HG02943 (cell line): ENCODE results near the gene FMN1.
A peak's percentile ranks its signal among the peaks of the same experiment; 100 is the strongest.

Experiments used
- ATAC-seq: cut with Tn5 transposase; IDR thresholded peaks from one replicate; pipeline ENCODE4 v1.9.1; 2021; ENCODE audit warnings: mild to moderate bottlenecking, low read depth, moderate library complexity; ENCODE audit not compliant: unreplicated experiment

FMN1 gene, protein sequence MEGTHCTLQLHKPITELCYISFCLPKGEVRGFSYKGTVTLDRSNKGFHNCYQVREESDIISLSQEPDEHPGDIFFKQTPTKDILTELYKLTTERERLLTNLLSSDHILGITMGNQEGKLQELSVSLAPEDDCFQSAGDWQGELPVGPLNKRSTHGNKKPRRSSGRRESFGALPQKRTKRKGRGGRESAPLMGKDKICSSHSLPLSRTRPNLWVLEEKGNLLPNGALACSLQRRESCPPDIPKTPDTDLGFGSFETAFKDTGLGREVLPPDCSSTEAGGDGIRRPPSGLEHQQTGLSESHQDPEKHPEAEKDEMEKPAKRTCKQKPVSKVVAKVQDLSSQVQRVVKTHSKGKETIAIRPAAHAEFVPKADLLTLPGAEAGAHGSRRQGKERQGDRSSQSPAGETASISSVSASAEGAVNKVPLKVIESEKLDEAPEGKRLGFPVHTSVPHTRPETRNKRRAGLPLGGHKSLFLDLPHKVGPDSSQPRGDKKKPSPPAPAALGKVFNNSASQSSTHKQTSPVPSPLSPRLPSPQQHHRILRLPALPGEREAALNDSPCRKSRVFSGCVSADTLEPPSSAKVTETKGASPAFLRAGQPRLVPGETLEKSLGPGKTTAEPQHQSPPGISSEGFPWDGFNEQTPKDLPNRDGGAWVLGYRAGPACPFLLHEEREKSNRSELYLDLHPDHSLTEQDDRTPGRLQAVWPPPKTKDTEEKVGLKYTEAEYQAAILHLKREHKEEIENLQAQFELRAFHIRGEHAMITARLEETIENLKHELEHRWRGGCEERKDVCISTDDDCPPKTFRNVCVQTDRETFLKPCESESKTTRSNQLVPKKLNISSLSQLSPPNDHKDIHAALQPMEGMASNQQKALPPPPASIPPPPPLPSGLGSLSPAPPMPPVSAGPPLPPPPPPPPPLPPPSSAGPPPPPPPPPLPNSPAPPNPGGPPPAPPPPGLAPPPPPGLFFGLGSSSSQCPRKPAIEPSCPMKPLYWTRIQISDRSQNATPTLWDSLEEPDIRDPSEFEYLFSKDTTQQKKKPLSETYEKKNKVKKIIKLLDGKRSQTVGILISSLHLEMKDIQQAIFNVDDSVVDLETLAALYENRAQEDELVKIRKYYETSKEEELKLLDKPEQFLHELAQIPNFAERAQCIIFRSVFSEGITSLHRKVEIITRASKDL (N-terminal part only)

DNA sequence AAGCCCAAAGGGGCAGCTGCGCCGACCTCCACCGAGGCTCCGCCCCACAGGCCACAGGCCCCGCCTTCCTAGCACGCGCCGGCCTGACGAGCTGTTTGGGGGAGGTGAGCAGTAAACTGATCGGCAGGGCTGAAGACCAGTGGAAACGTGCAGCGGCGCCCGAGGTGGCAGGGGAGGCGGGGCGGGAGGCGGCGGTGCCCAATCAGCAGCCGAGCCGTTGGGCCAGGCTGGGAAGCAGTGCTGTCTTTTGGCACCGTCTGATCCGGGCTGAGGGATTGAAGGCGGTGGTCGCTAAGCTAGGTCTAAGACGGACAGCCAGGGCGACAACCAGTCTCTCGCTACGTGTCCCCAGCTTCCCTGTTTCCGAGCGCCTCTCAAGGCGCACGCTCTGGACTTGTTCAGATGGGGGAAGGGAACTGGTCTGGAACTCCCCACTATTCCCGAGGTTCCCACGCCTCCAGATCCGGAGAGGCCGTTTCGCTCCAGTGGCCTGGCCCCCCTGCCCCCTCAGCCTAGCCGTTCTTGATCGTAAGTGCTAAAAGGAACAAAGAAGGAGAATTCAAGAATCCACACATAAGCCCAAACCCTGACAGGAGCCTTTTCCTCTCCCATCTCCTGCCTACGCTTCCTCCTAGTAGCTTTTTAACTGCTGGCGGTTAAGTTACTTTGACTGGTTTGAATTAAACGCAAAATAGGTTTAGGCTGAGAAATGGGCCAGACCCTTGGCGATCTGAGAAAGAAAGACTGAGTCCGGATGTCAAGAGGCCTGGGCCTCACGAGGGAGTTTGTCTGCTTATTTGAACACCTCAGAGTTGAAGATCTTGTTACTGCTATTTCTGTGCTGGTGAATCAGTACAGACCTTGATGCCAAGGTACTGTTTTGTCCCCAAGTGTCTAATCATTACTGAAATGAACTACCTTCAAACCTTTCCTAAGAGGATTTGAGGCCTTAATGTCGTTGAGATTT, at the start of gene FMN1:
Gene FMN1 (minus strand): TSS at position 11 of the 967 bp plus-strand sequence. CDS start 39,800 bp downstream, outside the sequence.
- ATAC-seq, result peak; percentile 81

DNA sequence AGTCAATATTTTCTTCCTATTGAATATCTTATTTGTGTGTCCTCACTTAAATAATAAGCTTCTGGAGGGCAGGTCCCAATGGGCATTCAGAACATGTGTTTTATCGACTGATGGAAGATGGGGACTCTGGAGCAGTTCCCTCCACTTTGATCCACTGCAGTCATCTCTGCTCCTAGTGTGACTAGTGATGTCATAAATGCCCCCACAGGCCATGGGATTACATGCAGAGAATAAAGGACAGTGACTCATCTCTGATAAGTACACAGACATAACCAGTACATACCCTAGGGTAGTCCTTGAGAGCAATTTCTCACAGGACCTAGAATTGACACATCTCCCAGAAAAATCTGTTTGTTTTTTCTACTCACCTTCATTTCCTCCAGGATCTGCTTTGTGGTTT, 49.4 kb upstream of the FMN1 start:
- no peak for ATAC-seq

DNA sequence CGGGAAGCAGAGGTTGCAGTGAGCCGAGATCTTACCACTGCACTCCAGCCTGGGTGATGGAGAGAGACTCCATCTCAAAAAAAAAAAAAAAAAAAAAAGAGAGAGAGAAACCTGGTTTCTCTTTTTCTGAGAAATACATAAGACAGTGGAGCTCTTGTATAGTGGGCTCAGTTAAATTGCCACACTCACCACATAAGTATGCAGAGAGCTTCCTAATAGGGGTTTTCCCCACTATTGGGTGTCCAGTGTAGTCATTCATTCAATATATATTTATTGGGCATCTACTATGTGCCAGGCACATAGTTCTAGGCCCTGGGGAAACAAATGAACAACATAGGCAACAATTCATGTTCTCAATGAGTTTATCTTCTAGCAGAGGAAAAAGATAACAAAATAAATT, 48.9 kb upstream of the FMN1 start:
- ATAC-seq, result no peak

DNA sequence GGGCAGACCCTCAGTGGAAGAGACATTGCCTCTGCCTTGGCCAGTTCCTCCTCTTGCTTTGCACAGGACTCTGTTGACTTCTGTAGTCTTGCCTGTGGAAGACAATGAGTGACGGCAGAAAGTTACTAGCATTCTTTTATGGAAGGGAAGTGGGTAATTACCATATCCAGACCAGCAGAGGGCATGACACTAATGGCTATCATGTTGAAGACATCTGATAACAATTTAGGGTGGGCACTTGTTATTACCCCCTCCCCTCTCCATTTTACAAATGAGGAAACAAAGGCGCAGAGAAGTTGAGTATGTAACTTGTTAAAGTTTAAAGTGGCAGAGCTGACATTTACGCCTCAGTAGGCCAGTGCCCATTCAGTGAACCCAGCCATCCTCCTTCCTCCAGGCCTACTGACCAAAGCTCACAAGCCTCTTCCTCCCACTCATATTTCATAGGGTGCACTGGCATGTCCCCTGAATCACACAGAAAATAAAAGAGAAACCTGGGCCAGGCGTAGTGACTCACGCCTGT, 48.2 kb upstream of the FMN1 start:
- no peak for ATAC-seq

DNA sequence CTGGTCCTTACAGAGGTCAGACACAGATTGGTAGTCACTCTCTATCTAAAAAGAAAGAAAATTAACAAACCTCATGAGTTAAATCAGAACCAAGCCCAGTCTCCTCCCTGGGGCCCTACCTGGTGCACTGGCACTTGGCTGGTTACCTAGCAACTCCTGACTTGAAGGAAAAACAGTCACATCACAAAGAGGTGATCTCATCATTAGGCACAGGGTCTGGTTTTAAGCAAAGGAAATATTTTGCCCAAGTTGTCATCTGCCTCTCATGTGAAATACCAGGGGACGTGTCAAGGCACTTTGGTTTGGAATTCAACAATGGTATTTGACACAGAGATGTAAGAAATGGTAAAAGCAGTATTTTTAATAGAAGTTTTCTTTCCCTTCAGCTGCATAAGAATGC, 47.7 kb upstream of the FMN1 start:
- ATAC-seq, result no peak

DNA sequence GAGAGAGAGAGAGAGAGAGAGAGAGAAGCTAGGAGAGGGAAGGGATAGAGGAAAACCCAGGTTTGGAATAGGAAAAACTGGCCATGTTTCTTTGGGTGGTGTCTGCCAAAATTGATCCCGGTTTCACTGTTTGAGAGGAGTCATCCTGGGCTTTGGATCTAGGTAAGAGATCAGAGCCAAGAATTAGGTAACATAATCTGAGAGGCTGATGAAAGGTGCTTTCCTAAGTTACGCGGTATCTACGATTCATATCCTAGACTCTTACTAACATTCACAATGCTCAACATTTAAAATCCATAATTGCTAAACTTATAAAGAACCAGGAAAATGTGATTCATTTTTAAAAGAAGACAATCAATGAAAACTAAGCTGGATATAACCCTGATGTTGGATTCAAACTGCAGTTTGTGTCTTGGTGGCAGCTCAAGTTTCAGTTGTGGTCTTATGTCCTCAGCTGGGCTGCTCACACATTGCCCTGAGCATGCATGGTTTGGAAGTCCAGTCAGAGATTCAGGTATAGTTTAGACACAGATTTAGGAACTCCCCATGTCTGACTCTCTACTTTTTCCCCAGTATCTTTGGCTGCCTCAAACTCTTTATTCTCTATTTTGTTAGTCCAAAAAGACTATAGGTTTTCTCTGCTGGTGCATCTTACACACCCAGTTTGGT, 42.5 kb upstream of the FMN1 start:
- ATAC-seq, result no peak

DNA sequence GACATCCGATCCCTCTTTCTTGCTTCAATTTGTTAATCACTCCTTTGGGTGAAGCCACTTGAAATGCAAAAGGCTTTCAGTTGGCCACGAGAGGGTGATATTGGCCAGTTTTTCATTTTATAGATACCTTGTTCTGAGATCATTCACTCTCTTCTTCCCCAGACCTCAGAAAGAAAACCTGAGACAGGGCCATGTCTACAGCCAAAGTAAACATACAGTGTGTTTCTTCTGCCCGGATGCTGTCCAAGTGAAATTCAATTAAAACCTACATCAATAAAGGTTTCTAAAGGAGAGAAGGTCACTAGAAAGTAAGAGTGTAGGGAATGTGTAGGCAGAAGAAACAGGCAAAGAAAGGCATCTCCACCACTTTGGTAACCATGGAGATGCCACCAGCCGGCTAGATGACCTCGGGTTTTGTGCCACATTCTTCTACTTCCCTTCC, 39.5 kb upstream of the FMN1 start:
- ATAC-seq, result no peak

DNA sequence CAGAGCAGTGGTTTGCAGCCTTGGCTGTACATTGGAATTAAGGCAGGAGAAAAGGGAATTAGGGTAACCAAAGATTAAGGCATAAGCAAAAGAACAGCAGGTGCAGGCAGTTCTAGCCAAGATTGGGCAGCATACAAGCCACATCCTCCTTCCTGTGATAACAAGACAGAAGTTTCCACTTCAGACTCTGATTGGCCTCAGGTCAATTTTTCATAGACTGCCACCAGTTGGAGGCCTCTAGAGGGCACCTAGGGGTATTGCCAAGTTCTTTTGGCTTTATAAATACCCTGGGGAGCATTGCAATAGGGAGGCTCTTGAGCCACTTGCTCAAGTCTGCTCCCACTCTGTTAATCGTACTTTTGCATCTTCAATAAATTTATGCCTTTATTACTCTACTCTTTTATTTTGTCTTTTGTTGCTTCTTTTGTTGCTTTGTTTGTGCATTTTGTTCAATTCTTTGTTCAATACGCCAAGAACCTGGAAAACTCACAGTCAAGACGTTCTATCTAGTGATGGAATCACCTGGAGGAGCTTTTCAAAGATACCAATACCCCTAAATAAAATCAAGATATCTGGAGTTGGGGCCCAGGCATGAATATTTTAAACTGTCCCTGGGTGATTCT, 32.2 kb upstream of the FMN1 start:
- ATAC-seq, result peak; percentile 82

DNA sequence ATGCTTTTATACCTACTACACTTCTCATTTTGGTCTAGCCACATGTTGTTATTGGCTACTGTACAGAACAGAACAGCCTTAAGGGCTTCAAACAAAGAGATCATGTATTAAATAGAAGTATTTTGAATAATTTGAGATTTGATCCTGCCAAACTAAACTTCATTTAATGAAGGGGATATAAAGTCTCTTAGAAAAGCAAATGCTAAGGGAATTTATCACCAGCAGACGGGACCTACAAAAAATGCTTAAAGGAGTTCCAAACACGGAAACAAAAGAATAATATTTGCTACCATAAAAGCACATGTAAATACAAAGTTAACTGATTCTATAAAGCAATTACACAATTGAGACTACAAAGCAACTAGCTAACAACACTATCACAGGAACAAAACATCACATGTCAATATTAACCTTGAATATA, 23.6 kb upstream of the FMN1 start:
- no peak for ATAC-seq

DNA sequence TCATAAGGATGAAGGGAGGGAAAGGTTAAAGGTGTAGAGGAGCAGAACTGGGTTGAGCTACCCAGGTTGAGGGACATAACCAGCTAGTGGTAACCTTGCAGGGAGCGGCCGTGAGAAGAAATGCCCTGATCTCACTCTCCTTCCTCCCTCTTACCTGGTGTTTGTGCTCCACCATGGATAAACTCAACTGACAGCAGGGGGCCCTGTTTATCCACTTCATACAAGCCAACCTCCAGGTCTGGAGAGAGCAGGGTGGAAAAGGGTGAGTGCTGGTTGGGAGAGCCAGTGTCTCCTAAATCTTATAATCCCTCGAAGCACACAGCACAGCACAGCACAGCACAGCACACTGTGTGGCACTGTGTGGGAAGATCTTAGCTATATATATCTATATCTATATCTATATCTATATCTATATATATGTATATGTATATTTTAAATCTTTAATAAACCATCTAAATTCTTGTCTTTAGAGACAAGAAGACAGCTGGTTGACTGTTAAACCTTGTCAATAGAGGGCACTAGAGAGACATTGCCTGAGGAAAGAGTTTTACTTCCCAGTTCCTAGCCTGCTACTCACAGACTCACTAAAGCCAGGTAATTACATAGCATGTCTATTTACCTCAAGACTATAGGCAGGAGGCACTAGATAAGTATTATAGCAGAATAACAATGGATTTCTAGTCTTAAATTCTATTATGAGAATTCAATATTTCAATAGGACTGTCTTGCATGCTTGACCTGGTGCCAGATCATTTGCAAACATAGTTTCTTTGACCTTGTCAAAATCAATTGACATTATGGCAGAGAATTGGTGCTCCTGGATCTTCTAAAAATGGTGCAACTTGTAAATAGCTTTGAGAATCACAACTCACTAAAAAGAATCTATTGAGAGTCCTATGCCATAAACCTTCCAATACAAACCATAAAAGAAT, 21.7 kb upstream of the FMN1 start:
- no peak for ATAC-seq

DNA sequence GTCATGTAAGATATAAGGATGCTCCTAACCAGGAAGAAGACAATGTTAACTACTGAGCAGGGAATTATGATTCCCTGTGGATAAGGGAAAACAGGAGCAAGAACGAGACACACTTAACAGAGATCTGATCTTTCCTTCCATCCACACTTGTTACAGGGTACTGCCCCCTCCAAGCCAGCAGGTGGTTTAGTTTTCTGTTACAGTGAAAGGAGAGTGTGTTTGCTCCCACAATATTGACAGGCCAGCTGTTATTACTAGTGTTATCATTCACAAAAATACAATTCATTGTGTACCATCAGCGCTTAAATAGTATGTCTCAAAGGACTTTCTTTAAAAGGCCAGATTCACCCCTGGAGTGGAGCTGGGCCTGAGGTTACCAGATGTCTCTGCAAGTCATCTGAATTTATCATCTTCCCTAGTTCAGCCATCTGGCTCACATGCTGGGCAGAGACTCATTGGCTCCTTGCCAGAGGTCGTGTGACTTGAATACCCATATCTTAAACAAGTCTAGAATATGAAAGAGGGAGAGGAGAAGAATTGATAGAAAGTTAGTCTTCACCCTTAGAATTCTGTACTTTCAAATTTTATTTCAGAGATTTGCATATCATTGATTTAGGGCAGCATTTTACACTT, 16.8 kb upstream of the FMN1 start:
- no peak for ATAC-seq

DNA sequence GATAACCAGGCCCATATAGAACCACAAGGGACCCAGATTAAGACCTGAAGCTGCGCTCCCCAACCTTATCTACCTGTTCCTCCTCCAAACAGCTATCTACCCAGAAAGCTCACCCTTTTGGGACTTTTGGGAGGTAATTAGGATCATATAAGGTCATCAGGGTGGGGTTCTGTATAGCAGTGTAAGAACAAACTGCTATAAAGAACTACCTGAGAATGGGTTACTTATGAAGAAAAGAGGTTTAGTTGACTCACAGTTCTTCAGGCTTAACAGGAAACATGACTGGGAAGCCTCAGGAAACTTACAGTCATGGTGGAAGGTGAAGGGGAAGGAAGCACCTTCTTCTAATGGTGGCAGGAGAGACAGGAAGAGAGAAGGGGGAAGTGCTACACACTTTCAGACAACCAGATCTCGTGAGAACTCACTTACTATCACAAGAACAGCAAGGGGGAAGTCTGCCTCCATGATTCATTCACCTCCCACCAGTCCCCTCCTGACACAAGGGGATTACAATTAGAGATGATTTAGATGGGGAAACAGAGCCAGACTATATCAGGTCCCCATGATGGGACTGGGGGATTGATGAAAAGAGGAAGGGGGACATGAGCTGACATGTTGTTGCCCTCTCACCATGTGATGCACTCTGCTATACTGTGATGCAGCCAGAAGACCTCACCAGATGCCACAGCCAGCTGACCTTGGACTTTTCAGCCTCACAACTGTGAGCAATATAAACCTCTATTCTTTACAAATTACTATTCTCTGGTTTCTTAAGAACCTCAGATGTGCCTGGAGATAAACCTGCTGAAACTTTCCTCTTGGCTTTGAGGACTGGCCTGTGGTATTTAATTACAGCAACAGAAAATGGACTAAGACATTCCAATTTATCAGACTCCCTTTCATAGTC, 15.3 kb upstream of the FMN1 start:
- ATAC-seq, result no peak

DNA sequence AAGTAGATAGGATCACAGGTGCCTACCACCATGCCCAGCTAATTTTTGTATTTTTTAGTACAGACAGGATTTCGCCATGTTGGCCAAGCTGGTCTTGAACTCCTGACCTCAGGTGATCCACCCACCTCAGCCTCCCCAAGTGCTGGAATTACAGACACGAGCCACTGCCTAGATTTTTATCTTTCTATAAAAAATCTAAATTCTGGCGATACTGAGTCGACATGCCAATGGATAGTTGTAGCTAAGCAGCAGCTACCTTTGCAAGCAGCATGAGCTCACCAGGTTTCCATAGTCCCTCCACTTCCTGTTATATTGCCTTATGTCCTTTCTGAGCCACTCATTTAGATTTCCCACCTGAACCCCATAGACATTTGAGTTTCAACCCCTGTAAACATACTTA, 13.1 kb upstream of the FMN1 start:
- ATAC-seq, result no peak

DNA sequence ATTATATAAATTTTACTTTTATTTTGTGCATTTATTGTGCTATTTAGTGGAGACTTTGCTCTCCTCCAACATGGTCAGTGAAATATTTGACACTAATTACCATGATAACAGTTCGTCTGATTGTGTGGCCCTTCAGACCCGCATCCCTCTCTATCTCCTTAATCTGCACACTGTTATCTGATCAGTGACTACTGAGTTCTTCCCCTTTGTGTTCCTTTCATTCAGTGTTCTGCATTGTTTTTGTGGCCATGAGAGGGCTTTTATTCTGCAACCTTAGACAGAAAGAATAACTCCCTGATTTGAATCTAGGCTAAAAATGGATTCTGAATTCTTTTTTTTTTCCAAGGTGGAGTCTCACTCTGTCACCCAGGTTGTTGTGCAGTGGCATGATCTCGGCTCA, 11.9 kb upstream of the FMN1 start:
- ATAC-seq, result no peak

DNA sequence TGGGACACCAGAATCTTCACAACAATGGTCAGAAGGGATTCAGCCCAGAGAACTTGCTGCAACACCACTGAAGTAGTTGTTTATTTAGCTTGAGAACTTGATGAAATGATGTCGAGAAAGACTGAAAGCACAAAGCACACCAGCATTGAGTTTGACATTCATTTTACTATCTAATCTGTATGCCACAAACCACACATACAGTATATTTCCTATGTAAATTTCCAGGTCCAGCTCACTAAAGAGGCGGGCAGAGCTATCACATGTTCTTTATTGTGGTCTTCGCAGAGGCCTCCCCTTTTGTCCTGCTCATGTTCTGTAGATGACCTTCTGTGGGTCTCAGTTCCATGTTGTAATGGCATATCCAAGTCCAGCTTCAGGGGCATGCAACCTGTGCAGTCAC, 10.4 kb upstream of the FMN1 start:
- no peak for ATAC-seq

DNA sequence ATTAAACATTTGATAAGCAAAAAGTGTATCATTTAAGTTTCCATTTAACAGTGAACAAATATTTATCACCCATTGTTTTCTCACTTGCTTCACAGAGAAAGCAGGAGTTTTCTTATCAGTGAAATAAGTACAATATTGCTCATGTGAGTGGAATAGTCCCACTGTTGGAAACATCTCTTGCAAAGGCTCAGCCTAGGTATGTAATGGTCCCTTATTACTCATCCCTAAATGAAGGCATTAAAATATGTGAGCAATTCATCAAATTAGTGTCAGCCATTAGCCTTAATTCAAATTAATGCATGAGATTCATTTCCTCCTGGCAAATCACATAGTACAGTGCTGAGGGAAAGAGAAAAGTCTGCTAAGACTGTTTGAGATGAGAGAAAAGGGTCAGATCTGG, 9.6 kb upstream of the FMN1 start:
- ATAC-seq, result no peak
